Right lobe of liver (tissue), 4 donors: ENCODE measurements around the gene LEMD1.

Experiments
- CTCF ChIP-seq, 4 donors: fragments of 200-600 bp in 3 of 4; fragments of 450-650 bp in 1 of 4; IDR thresholded peaks; one replicate each; pipeline versions ENCODE4 v1.5.1 to v1.8.0; 2016 to 2022; ENCODE audit warnings: antibody characterized with exemption in 4 of 4, mild to moderate bottlenecking in 2 of 4
- POLR2A ChIP-seq: fragments of 450-650 bp; IDR thresholded peaks from one replicate; pipeline ENCODE4 v1.6.1; 2017; ENCODE audit warnings: antibody characterized with exemption, mild to moderate bottlenecking
- donor health status: DM: no; HTN: no; CAD: no.
- donor health status: DM: no; HTN: no; CAD: no.
- donor health status: DM: no; HTN: yes; CAD: no.

DNA sequence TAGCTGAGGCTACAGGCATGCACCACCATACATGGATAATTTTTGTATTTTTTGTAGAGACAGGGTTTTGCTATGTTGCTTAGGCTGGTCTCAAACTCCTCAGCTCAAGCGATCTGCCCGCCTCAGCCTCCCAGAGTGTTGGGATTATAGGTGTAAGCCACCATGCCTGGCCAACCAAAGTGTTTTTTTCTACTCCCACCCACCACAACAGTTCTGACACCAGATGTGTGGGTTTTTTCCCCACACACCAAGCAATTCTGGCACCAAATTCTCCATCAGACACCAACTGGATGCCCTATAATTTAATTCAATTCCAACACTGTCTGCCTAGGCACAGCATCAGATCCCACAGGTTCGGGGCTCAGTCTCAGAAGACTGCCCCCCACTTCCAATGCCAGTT lies 44.5 kb downstream of the LEMD1 start:
- TF ChIP-seq POLR2A (no peak), CTCF (IDR thresholded peaks at IDR 0.05) (no peak)
